ENCODE data around the gene FLT1. TPM values are rescaled to one million over a fixed set of nuclear protein-coding genes. Genes with fewer than 3 reads are reported as not detected.

Gene FLT1
- total and polyA plus RNA-seq, 2 of the 13 experiments (the other 11 are each of a cell fraction or from before 2014, with no cell fraction given): 0.02 TPM; not detected in 1

- 37% methylated on average over 14 of the region's 21 CpGs for WGBS (ENCODE audit: low lambda C conversion rate)
- no peaks in the 10 kb centered on the region; the same call in 1 of the 2 replicates for H3K9me3 ChIP-seq (ENCODE audit: low read length)
- FAIRE-seq (no peak), ATAC-seq (no peak), DNase-seq (ENCODE audit: low spot score) (no peak)
- H3K9ac ChIP-seq (ENCODE audit: insufficient read depth, low read depth, low read length): no peak overlapping the region
- no peaks in the 10 kb centered on the region for H3K36me3 ChIP-seq (replicated peaks in 1 of 2; ENCODE audit: control insufficient read depth in 1 of 2, insufficient read depth in 2 of 2, low read length in 2 of 2)
- H3K27me3 ChIP-seq (ENCODE audit: control insufficient read depth in 1 of 2, insufficient read depth in 2 of 2, low read length in 2 of 2): no peaks in the 10 kb centered on the region
- in situ Hi-C loops (cut with HindIII; ENCODE audit: extremely low pct_ligation_motif_present, low pct_unique_long_range_greater_than_20kb) (no loop called here), intact Hi-C loops (cut with micrococcal nuclease; ENCODE audit: unreplicated experiment) (no loop called here)
- no TSS peak for BruUV-seq (replicated peaks)
- no peak overlapping the region for H2AFZ ChIP-seq (ENCODE audit: low read length)
- no peak overlapping the region for H3K4me3 ChIP-seq (replicated peaks in 1 of 3; ENCODE audit: insufficient read depth in 1 of 3, low read depth in 2 of 3, low read length in 3 of 3)
- H3K4me2 ChIP-seq (ENCODE audit: low read depth, low read length): no peak overlapping the region
- CTCF ChIA-PET (ENCODE audit: low intra/inter-chr PET ratio, low total read pairs): no interaction called here
- POLR2A ChIA-PET: no interaction called here
- no peaks in the 10 kb centered on the region for H3K4me1 ChIP-seq (ENCODE audit: insufficient read depth, low read length)
- H4K20me1 ChIP-seq (ENCODE audit: insufficient read depth, low read length): no peaks in the 10 kb centered on the region
- no peaks in the 10 kb centered on the region for H3K79me2 ChIP-seq (ENCODE audit: insufficient read depth, low read length)
- TF ChIP-seq ZSCAN21 (CRISPR knock-in tag; IDR thresholded peaks at IDR 0.05; ENCODE audit: borderline replicate concordance): no peak
- H3K27ac ChIP-seq (ENCODE audit: extremely low read length, insufficient read depth, low read length): no peak overlapping the region
Observed at GRCh38 chr13:28451482-28452217, 43.3 kb downstream of the FLT1 start.

DNA sequence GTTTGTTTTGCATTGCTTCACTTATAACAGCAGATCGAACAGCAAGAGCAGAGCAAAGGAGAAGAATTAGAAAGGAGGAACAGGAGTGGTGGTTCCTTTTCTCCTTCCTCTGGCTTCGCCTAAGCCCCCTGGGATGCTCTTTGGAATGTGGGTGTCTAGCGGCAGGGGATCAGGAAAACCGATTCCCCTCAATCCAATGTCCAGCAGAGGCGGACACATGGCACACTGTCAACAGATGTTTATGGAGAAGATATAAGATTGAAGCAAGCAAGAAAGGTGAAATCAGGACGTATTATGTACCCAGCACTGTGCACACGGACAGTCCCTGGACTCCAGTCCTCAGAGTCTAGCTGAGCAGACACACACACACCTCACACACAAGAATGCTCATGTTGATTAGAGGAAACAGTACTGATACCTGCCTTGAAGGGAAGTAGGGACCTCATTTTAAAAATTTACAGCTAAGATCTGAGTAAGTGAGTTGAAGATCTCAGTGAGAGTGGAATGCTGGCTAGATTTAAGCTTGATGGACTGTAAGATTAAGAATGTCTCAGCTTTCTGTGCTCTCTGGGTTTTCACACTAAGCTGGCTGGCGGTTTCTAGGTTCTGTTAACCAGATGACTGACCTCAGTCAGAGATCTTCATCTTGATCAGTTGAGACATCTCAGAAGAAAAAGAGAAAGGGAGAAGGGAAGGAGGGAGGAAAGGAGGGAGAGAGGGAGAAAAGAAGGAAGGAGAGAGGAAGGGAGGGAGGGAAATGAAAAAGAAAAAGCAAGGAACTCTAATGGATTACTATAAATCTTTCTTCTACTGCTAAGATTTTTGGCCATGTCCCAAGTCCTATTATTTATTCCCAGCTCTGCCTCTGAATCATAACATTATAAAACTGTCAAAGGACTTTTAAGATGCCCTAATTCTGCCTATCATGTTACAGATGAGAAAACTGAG is 44.8 kb downstream of the FLT1 start:
- POLR2A ChIA-PET: no interaction called here
- no peak for FAIRE-seq

More for the DNA sequence above, 44.8 kb downstream of the FLT1 start:
- CTCF ChIA-PET (ENCODE audit: low intra/inter-chr PET ratio, low total read pairs): no interaction called here
- Histone ChIP-seq H3K9me3 (ENCODE audit: low read length) (peaks cover 4% of the 10 kb centered on the region; the same call in 1 of the 2 replicates), H2AFZ (ENCODE audit: low read length) (no peak overlapping the region), H3K4me2 (ENCODE audit: low read depth, low read length) (no peak overlapping the region), H3K27me3 (ENCODE audit: control insufficient read depth in 1 of 2, insufficient read depth in 2 of 2, low read length in 2 of 2) (no peaks in the 10 kb centered on the region), H4K20me1 (ENCODE audit: insufficient read depth, low read length) (no peaks in the 10 kb centered on the region), H3K36me3 (replicated peaks in 1 of 2; ENCODE audit: control insufficient read depth in 1 of 2, insufficient read depth in 2 of 2, low read length in 2 of 2) (no peaks in the 10 kb centered on the region), H3K4me3 (replicated peaks in 1 of 3; ENCODE audit: insufficient read depth in 1 of 3, low read depth in 2 of 3, low read length in 3 of 3) (no peak overlapping the region), H3K79me2 (ENCODE audit: insufficient read depth, low read length) (no peaks in the 10 kb centered on the region), H3K27ac (ENCODE audit: extremely low read length, insufficient read depth, low read length) (no peak overlapping the region), H3K9ac (ENCODE audit: insufficient read depth, low read depth, low read length) (no peak overlapping the region), H3K4me1 (ENCODE audit: insufficient read depth, low read length) (no peaks in the 10 kb centered on the region)
- DNase-seq (ENCODE audit: low spot score): no peak
- 9% methylated on average over 8 of the region's 8 CpGs for WGBS (ENCODE audit: low lambda C conversion rate)
- in situ Hi-C loops (cut with HindIII; ENCODE audit: extremely low pct_ligation_motif_present, low pct_unique_long_range_greater_than_20kb): no loop called here
- TF ChIP-seq HIVEP1 (CRISPR knock-in tag; IDR thresholded peaks at IDR 0.05): no peak
- TF ChIP-seq E2F2 (CRISPR knock-in tag; IDR thresholded peaks at IDR 0.05; ENCODE audit: borderline replicate concordance): no peak
- no peak for TF ChIP-seq ZNF704 (CRISPR knock-in tag; IDR thresholded peaks at IDR 0.05; ENCODE audit: borderline replicate concordance)
- TF ChIP-seq HNRNPUL1 (IDR thresholded peaks at IDR 0.05; ENCODE audit: low read depth, low read length): no peak
- TF ChIP-seq ZNF891 (CRISPR knock-in tag; IDR thresholded peaks at IDR 0.05): no peak
- no peak for TF ChIP-seq LCORL (IDR thresholded peaks at IDR 0.05)
- no peak for TF ChIP-seq LCORL (CRISPR knock-in tag; IDR thresholded peaks at IDR 0.05)
- no peak for TF ChIP-seq NFYB (CRISPR knock-in tag; IDR thresholded peaks at IDR 0.05)
- TF ChIP-seq, protein P1, sequence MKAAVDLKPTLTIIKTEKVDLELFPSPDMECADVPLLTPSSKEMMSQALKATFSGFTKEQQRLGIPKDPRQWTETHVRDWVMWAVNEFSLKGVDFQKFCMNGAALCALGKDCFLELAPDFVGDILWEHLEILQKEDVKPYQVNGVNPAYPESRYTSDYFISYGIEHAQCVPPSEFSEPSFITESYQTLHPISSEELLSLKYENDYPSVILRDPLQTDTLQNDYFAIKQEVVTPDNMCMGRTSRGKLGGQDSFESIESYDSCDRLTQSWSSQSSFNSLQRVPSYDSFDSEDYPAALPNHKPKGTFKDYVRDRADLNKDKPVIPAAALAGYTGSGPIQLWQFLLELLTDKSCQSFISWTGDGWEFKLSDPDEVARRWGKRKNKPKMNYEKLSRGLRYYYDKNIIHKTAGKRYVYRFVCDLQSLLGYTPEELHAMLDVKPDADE (CRISPR knock-in tag; IDR thresholded peaks at IDR 0.05): no peak
- no TSS peak for BruUV-seq (replicated peaks)
- no peak for ATAC-seq
- intact Hi-C loops (cut with micrococcal nuclease; ENCODE audit: unreplicated experiment): no loop called here
